Ramos (cell line): ENCODE data around the gene LRPAP1.
"Not testable (repeated sequence)": the region's sequence is repeated elsewhere in the genome, so short reads cannot be mapped to it uniquely, and the experiment has no call there.

Experiments used
- in situ Hi-C: fragments of 300-500 bp; cut with MboI; formaldehyde crosslinking; loops from one replicate; pipeline ENCODE4 v1.14.3; 2022; ENCODE audit warnings: low sequenced_read_pairs; ENCODE audit not compliant: unreplicated experiment

Gene LRPAP1

DNA sequence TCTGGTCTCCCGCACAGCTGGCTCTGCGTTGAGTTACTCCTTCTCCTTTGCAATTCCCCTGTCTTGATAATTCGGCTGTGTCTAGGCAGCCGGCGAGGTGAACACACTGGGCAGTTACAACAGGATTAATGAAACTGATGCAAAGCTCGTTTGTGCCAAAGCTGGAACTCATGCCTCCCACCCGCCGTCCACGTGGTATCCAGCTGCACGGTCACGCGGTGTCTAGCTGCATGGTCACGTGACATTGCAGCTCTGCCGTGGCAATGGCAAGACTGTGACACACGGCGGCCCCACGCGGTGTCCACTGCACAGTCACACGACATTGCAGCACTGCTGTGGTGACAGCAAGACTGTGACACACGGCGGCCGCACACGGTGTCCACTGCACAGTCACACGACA lies 31.2 kb upstream of the LRPAP1 start:
- in situ Hi-C loops = no loop called here

DNA sequence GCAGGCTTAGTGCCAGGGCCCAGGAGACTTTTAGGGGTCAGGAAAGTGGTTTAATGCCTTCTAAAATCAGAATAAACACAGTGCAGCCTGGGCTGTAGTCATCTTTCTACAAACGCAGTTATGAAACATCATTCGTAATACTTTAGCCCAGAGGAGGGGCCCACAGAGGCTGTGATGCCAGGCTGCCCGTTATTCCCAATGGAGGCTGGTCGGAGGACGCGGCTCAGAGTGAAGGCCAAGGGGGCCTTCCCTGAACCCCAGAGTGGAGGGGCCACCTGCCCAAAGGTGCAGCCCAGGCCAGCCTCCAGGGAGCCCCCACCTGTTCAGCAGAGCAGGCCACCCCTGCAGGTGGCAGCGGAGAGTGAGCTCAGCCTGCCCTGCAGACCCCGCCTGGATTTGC lies 29.9 kb upstream of the LRPAP1 start:
- in situ Hi-C loops = not testable (repeated sequence)

DNA sequence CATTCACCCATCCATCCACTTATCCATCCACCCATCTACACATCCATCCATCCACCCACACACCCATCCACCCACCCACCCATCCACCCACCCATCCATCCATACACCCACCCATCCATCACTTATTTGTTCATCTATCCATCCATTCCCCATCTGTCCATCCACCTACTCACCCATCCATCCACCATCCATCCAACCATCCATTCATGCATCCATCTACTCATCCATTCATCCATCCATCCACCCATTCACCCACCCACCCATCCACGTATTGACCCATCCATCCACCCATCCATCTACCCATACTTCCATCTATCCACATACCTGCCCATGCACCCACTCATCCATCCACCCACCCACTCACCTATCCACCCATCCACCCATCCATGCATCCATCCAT lies 28.2 kb upstream of the LRPAP1 start:
- in situ Hi-C loops = not testable (repeated sequence)

DNA sequence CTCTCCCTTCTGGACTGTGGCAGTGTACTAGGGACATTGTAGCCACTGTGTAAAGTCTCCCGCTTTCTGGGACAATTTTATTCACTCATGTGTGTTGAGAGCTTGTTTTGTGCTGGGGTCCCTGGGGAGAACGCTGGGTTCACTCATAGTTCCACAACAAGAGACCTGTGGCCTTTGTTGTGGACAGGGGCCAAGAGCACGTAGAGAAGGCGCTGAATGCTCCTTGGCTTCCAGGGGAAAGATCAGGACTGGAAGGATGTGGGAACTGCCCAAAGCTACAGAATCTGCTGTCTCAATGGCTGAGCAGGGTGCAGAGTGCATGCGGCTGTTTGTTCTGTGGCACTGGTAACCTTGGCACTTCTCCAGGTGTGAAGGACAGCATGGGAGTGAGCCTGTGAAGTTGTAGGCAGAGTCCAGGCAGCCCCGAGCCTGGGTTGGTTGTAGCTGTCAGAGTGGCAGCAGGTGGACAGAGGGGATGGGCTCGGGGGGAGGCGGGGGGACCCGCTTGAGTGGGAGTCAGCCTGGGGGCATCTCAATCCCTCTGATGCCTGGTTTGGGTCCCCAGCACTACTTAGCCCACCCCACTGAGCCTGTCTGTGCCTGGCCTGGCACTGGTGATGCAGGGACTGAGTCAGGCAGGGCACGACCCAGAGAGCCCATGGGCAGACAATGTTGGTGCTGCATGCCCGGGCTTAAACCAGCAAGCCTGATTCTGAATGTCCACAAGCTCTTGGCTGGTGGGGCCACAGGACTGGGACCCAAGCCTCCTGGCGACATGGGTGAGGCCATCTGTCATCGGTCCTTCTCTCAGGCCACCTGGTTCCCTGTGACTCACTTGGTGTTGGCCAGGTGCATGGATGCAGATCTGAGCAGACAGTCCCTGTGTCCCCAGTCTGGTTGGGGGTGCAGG lies 27.4 kb upstream of the LRPAP1 start:
- in situ Hi-C loops = not testable (repeated sequence)

DNA sequence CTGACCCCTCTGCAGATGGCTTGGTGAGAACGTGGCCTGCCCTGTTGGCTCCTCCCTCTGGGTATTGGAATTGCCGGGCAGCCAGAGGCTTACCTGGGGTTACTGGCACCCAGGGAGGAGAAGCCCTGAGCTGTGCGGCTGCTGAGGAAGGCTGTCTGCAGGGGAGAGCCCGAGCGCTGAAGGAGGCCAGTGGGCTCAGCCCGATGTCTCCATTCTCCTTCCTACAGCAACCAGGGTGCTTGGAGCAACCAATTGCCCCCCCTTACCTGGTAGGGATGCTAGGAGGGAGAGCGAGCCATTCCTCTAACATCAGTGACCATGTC lies 26.3 kb upstream of the LRPAP1 start:
- in situ Hi-C loops = not testable (repeated sequence)

DNA sequence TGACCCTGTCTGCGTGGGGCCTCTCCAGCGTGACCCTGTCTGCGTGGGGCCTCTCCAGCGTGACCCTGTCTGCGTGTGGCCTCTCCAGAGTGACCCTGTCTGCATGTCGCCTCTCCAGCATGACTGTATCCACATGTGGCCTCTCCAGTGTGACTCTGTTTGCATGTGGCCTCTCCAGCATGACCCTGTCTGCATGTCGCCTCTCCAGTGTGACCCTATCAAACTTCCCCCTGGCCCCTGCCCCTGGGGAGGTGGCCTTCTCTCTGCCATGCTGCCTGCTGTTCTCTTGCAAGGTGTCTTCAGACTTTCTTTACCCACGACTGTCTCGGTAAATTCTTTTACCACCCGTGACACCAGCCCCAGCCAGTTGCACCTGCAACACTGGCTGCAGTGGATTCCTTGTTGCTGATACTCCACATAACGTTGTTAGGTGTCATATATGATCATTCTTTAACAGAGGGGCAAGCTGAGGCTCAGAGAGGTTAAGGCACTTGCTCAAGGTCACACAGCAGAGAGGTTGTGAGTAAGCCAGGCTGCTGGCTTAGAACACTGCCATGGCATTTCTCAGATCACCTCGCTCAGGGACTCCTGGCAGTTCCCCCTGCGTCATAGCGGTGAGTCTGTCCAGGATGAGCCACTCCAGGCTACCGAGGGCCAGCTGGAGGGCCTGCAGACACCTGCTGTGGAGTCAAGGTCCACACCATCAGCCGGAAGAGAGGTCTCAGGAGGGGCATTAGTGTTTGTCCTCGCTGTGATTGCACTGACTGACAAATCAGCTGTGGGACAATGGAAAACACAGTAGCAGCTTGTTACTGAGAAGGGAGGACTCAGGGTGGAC lies 25.7 kb upstream of the LRPAP1 start:
- in situ Hi-C loops = not testable (repeated sequence)

DNA sequence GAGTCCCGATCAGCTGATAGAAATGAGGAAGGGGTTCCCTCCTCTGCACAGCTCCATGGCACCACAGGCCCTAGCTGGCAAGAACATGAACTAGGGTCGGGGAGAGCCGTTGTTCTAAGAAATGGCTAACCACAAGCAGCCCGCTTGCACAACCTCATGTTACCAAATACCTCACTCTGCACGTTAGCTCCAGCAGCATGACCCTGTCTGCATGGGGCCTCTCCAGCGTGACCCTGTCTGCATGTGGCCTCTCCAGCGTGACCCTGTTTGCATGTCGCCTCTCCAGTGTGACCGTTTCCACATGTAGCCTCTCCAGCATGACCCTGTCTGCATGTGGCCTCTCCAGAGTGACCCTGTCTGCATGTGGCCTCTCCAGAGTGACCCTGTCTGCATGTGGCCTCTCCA lies 24.9 kb upstream of the LRPAP1 start:
- in situ Hi-C loops = not testable (repeated sequence)

DNA sequence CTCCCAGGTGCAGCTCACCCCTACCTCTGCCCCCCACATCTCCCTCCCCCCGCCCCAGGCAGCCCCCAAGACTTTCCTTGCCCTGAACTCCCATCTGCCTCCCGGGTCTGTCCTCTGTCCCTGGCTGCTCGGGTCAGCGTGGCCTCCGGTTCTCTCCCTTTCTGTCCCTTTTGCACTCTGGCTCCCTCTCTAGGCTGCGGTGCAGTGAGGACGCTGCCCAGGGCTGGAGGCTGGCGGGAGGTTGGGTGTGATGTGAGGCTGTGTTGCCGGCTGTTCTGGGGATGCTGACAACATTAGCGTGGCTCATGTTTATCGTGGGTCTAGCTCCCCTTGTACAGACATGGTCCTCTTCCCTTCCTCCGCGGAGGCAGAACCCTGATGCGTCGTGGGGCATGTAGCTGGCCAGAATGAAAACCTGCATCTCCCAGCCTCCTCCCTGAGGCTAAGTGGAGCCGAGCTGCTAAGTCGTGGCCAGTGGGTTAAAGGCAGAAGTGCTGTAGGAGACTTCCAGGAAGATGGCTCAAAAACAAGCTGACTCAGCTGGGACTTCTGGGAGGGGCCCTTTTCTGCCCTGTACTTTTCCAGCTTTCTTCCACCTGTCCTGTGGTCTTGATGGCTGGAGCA lies 24.1 kb upstream of the LRPAP1 start:
- in situ Hi-C loops = not testable (repeated sequence)

DNA sequence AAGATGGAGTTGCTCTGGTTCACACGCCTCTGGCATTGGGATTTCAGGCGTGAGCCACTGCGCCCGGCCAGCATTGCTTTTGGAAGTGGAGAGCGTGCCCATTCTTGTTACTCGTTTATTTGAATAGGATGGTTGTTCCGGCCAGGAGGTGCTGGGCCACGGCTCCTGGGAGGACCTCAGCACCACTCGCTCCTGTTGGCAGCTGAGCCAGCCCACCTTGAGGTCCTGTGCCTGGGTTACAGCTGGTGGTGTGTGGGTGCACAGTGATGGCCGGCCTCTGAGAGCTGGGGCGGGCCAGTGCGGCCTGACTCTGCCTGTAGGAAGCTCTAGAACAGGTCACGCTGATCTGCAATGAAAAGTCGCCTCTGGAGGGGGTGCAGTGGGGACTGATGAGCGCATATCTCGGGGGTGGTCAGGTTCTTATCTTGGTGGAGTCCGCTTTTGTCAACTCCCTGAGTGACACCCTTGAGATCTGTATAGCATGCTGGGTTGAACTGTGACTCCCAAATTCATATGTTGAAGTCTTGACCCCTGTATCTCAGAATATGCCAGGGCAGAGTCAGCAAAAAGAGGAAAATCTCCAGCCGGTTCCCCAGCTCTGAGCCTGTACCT lies 23.3 kb upstream of the LRPAP1 start:
- in situ Hi-C loops = not testable (repeated sequence)

DNA sequence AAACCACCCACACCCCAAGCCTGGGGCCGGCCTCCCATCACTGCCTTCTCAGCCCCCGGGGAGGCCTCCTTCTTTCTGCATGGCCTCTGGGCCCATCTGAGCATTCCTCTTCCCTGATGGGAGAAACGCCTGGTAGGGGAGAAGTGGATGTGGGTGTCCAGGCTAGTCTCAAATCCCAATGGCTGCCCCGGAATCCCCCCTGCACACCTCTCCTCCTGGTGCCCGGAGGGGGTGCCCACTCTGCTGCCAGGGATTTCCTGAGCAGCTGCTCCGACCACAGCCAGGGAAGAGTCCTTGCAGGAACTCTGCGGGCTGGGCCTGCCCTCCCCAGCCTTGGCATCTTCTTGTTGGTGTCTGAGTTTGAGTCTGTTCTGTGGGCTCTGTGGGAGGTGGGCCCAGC lies 19.1 kb upstream of the LRPAP1 start:
- in situ Hi-C loops = not testable (repeated sequence)

DNA sequence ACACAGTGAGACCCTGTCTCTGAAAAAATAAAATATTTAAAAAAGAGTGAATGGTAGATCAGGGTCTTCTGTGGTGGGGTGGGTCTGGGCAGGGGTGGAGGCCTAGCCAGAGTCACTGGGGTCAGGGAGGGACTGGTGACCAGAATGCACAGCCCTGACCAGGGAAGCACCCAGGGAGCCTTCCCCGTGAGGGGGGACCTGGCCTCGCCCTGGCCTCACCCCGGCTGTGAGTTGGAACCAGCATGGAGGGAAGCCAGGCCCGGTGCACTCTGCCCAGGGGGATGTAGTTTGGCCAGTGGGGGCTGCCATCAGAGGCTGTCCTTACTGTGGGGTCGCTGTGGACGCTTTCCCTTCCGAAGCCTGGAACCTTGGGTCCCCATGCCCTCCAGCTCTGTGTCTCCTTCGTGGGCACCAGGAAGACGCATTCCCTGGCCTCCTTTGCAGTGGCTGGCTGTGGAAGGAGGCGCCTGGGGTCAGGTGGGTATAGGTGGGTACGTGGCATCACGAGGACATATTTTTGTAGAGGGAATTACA lies 18.6 kb upstream of the LRPAP1 start:
- in situ Hi-C loops = not testable (repeated sequence)

DNA sequence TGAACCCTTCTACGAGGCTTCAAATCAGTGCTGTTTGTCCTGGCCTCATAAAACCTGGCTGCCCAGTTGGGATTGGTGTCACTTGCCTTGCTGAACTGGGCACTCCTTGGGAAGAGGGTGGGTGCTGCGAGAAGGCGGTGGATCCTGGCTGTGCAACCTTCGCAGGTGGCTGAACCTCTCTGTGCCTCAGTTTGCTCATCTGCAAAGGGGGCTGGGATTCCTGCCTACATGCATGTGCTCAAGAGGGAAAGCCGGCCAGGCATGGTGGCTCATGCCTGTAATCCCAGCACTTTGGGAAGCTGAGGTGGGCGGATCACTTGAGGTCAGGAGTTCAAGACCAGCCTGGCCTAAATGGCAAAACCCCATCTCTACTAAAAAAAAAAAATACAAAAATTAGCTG lies 17.8 kb upstream of the LRPAP1 start:
- in situ Hi-C loops = not testable (repeated sequence)

DNA sequence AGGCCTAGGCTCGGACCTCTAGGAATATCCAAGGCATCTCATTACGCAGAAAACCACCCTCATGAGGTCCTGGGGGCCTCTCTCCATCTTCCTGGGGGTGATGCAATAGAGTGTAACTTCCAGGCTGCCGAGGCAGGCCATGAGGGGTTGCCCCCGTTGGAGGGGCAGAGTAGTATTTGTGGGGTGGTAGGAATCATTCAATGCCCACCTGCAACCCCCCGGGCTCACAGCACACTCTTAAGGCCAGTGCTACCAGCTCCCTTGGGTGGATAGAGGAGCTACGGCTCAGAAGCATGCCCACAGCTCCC lies 17.4 kb upstream of the LRPAP1 start:
- in situ Hi-C loops = not testable (repeated sequence)

DNA sequence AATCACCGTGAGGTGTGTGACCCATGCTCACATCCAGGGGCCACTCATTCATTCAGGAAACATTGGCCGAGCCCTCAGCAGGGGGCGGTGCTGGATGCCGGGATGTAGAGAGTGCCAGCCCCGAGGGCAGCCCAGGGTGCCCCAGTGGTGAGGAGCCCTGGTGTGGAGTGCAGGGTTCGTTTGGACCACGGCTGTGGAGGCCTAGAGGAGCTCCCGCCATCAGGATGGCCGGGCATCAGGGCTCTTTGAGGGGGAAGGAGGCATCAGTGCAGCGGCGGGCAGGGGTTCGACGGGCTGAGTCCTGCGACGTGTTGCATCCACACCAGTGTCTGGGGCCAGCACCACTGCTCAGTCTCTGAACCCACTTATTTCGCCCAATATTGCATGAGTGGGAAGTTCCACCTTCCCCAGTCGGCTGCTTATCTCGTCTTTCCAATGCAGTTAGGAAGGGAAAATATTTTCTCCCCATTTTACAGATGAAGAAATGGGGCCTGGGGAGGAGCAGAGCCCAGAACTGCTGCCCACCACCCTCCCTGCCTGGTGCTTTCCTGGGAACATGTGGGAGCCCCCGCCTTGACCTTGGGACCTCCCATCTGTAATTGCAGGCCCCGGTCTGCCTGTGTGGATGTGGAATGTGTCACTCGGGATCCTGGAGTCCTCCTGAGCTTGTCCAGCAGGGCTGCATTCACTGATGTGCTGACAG lies 16.9 kb upstream of the LRPAP1 start:
- in situ Hi-C loops = not testable (repeated sequence)

DNA sequence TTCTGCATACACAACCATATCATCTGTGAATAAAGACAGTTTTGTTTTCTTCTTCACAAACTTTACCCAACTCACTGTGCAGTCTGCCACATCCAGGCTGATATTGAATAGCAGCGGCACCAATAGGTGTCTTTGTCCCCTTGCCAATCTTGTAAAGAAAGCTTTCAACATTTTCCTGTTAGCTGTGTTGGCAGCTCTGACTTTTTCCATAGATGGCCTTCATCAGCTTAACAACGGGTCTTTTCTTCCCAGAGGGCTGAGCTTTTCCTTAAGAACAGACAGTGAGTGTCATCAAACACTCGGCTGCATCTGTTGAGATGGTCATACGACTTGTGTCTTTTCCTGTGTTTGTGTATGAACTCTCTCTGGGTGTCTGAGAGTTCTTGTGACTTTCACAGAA lies 14.5 kb upstream of the LRPAP1 start:
- in situ Hi-C loops = not testable (repeated sequence)

DNA sequence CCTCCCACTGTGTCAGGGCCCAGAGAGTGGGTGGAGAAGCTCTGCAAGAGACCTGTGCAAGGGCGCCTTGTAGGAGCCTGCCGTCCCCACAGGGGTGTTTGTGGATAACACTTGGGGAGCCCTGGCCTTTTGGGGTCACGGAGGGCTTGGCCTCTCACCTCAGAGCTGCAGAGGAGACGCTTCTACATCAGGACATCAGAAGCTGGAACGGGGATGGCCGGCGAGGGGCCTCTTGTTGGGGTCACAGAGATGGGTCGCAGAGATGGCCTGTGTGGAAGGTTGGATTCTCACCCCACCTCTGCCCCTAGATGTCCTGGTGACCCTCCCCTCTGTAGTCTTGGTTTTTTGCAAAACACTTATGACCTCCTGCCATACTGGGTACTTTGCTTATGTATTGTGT lies 13.1 kb upstream of the LRPAP1 start:
- in situ Hi-C loops = not testable (repeated sequence)

DNA sequence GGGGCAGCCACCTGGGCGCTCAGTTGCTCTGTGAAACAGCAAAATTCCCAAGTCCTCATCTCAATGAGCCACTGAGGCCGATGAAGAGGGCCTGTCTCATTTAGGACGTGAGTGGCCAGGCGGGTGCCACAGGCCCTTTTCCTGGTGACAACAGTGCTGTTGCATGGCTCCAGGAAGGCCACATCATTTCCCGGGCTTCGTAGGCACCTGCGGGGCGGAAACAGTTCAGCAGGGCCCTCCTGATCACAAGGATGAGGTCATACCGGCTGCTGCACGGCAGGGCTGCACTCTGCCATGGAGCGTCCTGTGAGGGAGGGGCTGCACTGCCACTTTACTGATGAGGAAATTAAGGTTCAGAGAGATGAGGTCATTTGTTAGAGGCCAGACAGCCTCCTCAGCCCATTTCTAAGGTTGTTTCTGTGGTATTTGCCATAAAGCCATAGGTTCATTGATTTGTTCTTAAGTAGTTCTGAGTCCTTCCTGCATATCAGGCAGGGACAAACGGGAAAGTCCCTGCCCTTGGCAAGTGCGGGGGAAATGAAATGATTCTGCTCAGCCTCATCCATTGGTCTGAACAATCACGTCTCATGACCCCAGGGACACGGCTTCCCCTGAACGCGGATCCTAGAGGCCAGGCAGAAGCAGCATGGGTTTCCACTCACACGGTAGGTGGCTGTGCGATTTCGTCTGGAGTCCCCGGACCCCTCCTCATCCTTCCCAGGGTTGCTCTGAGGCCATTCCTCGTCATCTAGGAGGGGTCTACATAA lies 12.2 kb upstream of the LRPAP1 start:
- in situ Hi-C loops = not testable (repeated sequence)

DNA sequence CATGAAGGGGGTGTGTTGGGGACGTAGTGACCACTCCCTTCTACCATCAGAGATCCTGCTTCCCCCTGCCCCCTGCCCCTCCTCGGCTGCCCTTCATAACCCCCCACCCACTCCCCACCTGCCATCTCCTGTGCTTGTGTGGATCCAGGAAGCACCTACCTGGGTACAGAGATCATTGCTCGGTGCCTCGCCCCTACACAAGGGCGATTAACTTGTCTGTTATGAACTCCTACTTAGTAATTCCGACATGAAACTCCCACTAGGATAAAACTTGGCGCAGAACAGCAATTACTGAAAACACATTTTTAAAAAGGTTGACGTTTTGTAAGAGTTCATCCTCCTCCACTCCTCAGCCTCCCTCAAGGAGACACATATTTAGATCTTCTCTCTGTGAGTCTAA lies 11.2 kb upstream of the LRPAP1 start:
- in situ Hi-C loops = not testable (repeated sequence)

DNA sequence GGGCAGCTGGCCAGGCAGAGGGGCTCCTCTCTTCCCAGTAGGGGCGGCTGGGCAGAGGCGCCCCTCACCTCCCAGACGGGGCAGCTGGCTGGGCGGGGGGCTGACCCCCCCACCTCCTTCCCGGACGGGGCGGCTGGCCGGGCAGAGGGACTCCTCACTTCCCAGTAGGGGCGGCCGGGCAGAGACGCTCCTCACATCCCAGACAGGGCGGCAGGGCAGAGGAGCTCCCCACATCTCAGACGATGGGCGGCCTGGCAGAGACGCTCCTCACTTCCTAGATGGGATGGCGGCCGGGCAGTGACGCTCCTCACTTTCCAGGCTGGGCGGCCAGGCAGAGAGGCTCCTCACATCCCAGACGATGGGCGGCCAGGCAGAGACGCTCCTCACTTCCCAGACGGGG lies 6.7 kb upstream of the LRPAP1 start:
- in situ Hi-C loops = not testable (repeated sequence)
